GM12878 (cell line): ENCODE results near the gene SNX30. TPM values are rescaled to one million over a fixed set of nuclear protein-coding genes. Genes with fewer than 3 reads are reported as not detected.
A peak's percentile ranks its signal among the peaks of the same experiment; 100 is the strongest.

Experiments used
- ATAC-seq: fragments of 200-7000 bp; cut with Tn5 transposase; 3 replicates; pipeline ENCODE4 v1.9.1; 2020; ENCODE audit warnings: mild to moderate bottlenecking, moderate library complexity
- BruUV-seq: library from RNA; stranded (reverse); fragments of 400-500 nt; replicated peaks from 2 replicates; lab custom pipeline; 2021; lab: Mats Ljungman, UMichigan
- CTCF ChIA-PET: fragments of 300-600 bp; sonication (Branson Sonifier 250); formaldehyde crosslinking; extraction: SDS; loops from one replicate; lab custom pipeline; 2021; ENCODE audit warnings: inconsistent platforms; lab: Yijun Ruan, JAX
- POLR2A ChIA-PET: fragments of 350-600 bp; formaldehyde crosslinking; extraction: SDS; loops from one replicate; lab custom pipeline; 2021; ENCODE audit warnings: inconsistent platforms; lab: Charles Lee
- RAD21 ChIA-PET: fragments of 300-600 bp; sonication (Branson Sonifier 250); formaldehyde crosslinking; loops from one replicate; lab custom pipeline; 2023; ENCODE audit warnings: antibody characterized with exemption; ENCODE audit not compliant: unreplicated experiment; lab: Charles Lee
- SMC1A ChIA-PET: fragments of 300-600 bp; sonication (Branson Sonifier 250); formaldehyde crosslinking; loops from one replicate; lab custom pipeline; 2023; ENCODE audit not compliant: unreplicated experiment, uncharacterized antibody; lab: Charles Lee
- DNase-seq: peaks from one replicate; pipeline ENCODE4 v3.0.0-alpha.2; 2011; ENCODE audit warnings: low read depth, low spot score
- FAIRE-seq: peaks from 3 replicates; lab custom pipeline; 2011; peaks lifted over from hg19 to GRCh38; lab: Jason Lieb, UNC
- H2AFZ ChIP-seq: 2 replicates; pipeline ENCODE4 v1.6.0; 2011; ENCODE audit warnings: low read depth, low read length, control low read depth; ENCODE audit not compliant: control insufficient read depth
- H3K27ac ChIP-seq: 2 replicates; pipeline ENCODE4 v1.5.1; 2011; ENCODE audit warnings: control low read depth; ENCODE audit not compliant: control insufficient read depth, insufficient read depth
- H3K27me3 ChIP-seq, 2 experiments: replicated peaks in 1 of 2; 2 replicates each; pipeline versions ENCODE4 v1.6.0 to v1.6.1; 2011; ENCODE audit warnings: low read length in 1 of 2; ENCODE audit not compliant: control insufficient read depth in 2 of 2, insufficient read depth in 2 of 2
- H3K36me3 ChIP-seq, 2 experiments: 2 replicates each; pipeline ENCODE4 v1.5.1; 2011; ENCODE audit warnings: low read length in 1 of 2; ENCODE audit not compliant: control insufficient read depth in 2 of 2, insufficient read depth in 2 of 2
- H3K4me1 ChIP-seq: 2 replicates; pipeline ENCODE4 v1.6.1; 2011; ENCODE audit warnings: mild to moderate bottlenecking, low read length, moderate library complexity, mixed read lengths; ENCODE audit not compliant: control insufficient read depth, insufficient read depth
- H3K4me2 ChIP-seq: 2 replicates; pipeline ENCODE4 v1.6.0; 2011; ENCODE audit warnings: control low read depth; ENCODE audit not compliant: control insufficient read depth, insufficient read depth
- H3K4me3 ChIP-seq: fragments of 200-600 bp; sonication (generic); 2 replicates; pipeline ENCODE4 v1.5.1; 2016
- H3K79me2 ChIP-seq: 2 replicates; pipeline ENCODE4 v1.6.0; 2011; ENCODE audit warnings: low read length; ENCODE audit not compliant: control insufficient read depth, insufficient read depth
- H3K9ac ChIP-seq: 2 replicates; pipeline ENCODE4 v1.8.0; 2011; ENCODE audit warnings: low read length, control low read depth, mixed read lengths; ENCODE audit not compliant: control insufficient read depth, insufficient read depth
- H3K9me3 ChIP-seq: replicated peaks from 3 replicates; pipeline ENCODE4 v1.5.1; 2011; ENCODE audit warnings: mild to moderate bottlenecking, low read length; ENCODE audit not compliant: control insufficient read depth, insufficient read depth
- H4K20me1 ChIP-seq: 2 replicates; pipeline ENCODE4 v1.6.0; 2011; ENCODE audit not compliant: control insufficient read depth, insufficient read depth
- CBX5 ChIP-seq: sonication (generic); IDR thresholded peaks from 2 replicates; pipeline ENCODE4 v1.6.1; 2016; ENCODE audit warnings: low read depth, moderate library complexity, mild to moderate bottlenecking, inconsistent platforms
- CUX1 ChIP-seq: IDR thresholded peaks from 2 replicates; pipeline ENCODE4 v1.6.1; 2012; ENCODE audit warnings: improper control_type of control experiment, low read depth, low read length; ENCODE audit not compliant: insufficient replicate concordance
- FOXM1 ChIP-seq: IDR thresholded peaks from 2 replicates; pipeline ENCODE4 v1.6.1; 2012; ENCODE audit warnings: low read depth, mild to moderate bottlenecking, inconsistent platforms, low read length, moderate library complexity
- NFYA ChIP-seq: IDR thresholded peaks from 2 replicates; pipeline ENCODE4 v1.6.1; 2011; ENCODE audit warnings: low read depth, mild to moderate bottlenecking, low read length, improper control_type of control experiment, borderline replicate concordance
- RAD21 ChIP-seq: IDR thresholded peaks from 2 replicates; pipeline ENCODE4 v1.6.1; 2011; ENCODE audit warnings: mild to moderate bottlenecking, low read depth, low read length, moderate library complexity; ENCODE audit not compliant: insufficient read depth
- SP1 ChIP-seq: IDR thresholded peaks from one replicate; pipeline ENCODE4 v1.6.1; 2011; ENCODE audit warnings: low read depth, low read length
- SREBF2 ChIP-seq: IDR thresholded peaks from 2 replicates; pipeline ENCODE4 v1.6.1; 2012; ENCODE audit warnings: mild to moderate bottlenecking, low read length
- SRF ChIP-seq, 2 experiments: IDR thresholded peaks; 2 replicates each; pipeline ENCODE4 v1.6.1; 2011; ENCODE audit warnings: low read depth in 2 of 2, low read length in 2 of 2, mild to moderate bottlenecking in 1 of 2, moderate library complexity in 1 of 2
- TBL1XR1 ChIP-seq: IDR thresholded peaks from 2 replicates; pipeline ENCODE4 v1.6.1; 2012; ENCODE audit warnings: low read depth, low read length, improper control_type of control experiment
- ZNF207 ChIP-seq: fragments of 450-650 bp; IDR thresholded peaks from 2 replicates; pipeline ENCODE4 v1.6.1; 2014; ENCODE audit warnings: antibody characterized with exemption, mild to moderate bottlenecking, borderline replicate concordance
- ZNF384 ChIP-seq: IDR thresholded peaks from 2 replicates; pipeline ENCODE4 v1.6.1; 2012; ENCODE audit warnings: low read depth, mild to moderate bottlenecking, low read length, improper control_type of control experiment, borderline replicate concordance
- ZZZ3 ChIP-seq: IDR thresholded peaks from 2 replicates; pipeline ENCODE4 v1.6.1; 2011; ENCODE audit warnings: low read depth; ENCODE audit not compliant: control insufficient read depth, insufficient read length
- WGBS: methylation state at CpG from one replicate; pipeline ENCODE4 v1.1.6; 2016; ENCODE audit warnings: low lambda C conversion rate; ENCODE audit not compliant: insufficient replicate concordance, insufficient coverage; ENCODE audit errors: missing lambda C conversion rate; 5-methylcytosine and 5-hydroxymethylcytosine counted together
- in situ Hi-C: fragments of 300-500 bp; cut with MboI; formaldehyde crosslinking; loops from 9 replicates; pipeline ENCODE4 v1.14.3; 2018; ENCODE audit warnings: mixed read lengths
- intact Hi-C: fragments of 100-400 bp; cut with micrococcal nuclease; formaldehyde crosslinking; loops from one replicate; pipeline ENCODE4 v1.14.2; 2022; ENCODE audit not compliant: unreplicated experiment
- polyA plus RNA-seq, 11 experiments: library from polyadenylated mRNA; depleted of rRNA in 4 of 11; unstranded in 6 of 11; stranded (reverse) in 5 of 11; fragments of >200 nt; fragmentation: Nextera tagmentation in 4 of 11; fragmentation: Illumina TruSeq in 1 of 11; extraction: Ambion mirVana in 4 of 11; extraction: Trizol in 1 of 11; gene quantifications; 1 replicate in 1 of 11; 2 replicates in 10 of 11; pipeline versions ENCODE4 v1.2.1 to v1.2.3, GENCODE V29; 2011 to 2016; ENCODE audit warnings: inconsistent platforms in 2 of 11, missing spikeins in 2 of 11, low read depth in 1 of 11
- total RNA-seq, 4 experiments: library from RNA; depleted of rRNA in 3 of 4; stranded (reverse); fragments of >200 nt in 3 of 4; fragmentation: Illumina TruSeq in 1 of 4; extraction: Trizol in 1 of 4; gene quantifications; 2 replicates each; pipeline versions ENCODE4 v1.2.1 to v1.2.3, GENCODE V29; 2013 to 2021
- TF ChIP-seq, protein P1 (sequence below): IDR thresholded peaks from 2 replicates; pipeline ENCODE4 v1.6.1; 2012; ENCODE audit warnings: low read depth, low read length, improper control_type of control experiment

SNX30 gene
- total and polyA plus RNA-seq, 10 of the 15 experiments (the other 5 are each of a cell fraction or from before 2014, with no cell fraction given), result 0.53 to 4.0 (median 1.5) TPM

- Histone ChIP-seq H3K79me2 (no peaks in the 10 kb centered on the region), H3K4me1 (peaks cover 11% of the 10 kb centered on the region), H3K9ac (no peak overlapping the region), H3K4me2 (peak overlapping the region; percentile 54; the same call in 1 of the 2 replicates), H3K27me3 (no peaks in the 10 kb centered on the region; a peak in 1 of 4 replicates), H3K36me3 (no peaks in the 10 kb centered on the region), H3K9me3 (no peaks in the 10 kb centered on the region), H3K27ac (no peak overlapping the region), H2AFZ (peak overlapping the region; percentile 18; the same call in 1 of the 2 replicates), H4K20me1 (no peaks in the 10 kb centered on the region; the same call in 1 of the 2 replicates), H3K4me3 (no peak overlapping the region)
- intact Hi-C loops, result loop anchor here (1.0 kb wide), 1 partner anchor 58 kb away; no protein-coding TSS in a partner anchor
- WGBS, result 1% methylated on average over 15 of the region's 15 CpGs
- CTCF ChIA-PET, result interaction anchor here (0.6 to 9.1 kb wide), 14 partner anchors 10 to 266 kb away, joined by 3 to 138 read pairs (median 4); no protein-coding TSS in a partner anchor
- RAD21 ChIA-PET, result interaction anchor here (1.3 kb wide), 1 partner anchor 58 kb away, joined by 27 read pairs; no protein-coding TSS in a partner anchor
- in situ Hi-C loops, result loop anchor here (5.0 kb wide), 1 partner anchor 62 kb away; no protein-coding TSS in a partner anchor
- POLR2A ChIA-PET, result no interaction called here
- SMC1A ChIA-PET, result interaction anchor here (1.5 to 4.3 kb wide), 3 partner anchors 13 to 59 kb away, joined by 3 to 53 read pairs (median 6); no protein-coding TSS in a partner anchor
- BruUV-seq, result no TSS peak
- DNase-seq (peak; percentile 24), FAIRE-seq (peak; percentile 83), ATAC-seq (peak; percentile 93)
- TF ChIP-seq SRF (IDR thresholded peaks at IDR 0.05; ENCODE audit: low read depth in 2 of 2, low read length in 2 of 2) (0 out of 4 replicates have a peak, but pooled peaks of 1 of the 2 experiments have one; percentile 56), ZNF207 (no peak), RAD21 (peak; percentile 91), FOXM1 (peak; percentile 56; the same call in 1 of the 2 replicates), ZNF384 (0 out of 2 replicates have a peak, but pooled peaks have one; percentile 17), TBL1XR1 (no peak), SREBF2 (no peak), CBX5 (0 out of 2 replicates have a peak, but pooled peaks have one; percentile 62), CUX1 (no peak), NFYA (no peak), ZZZ3 (no peak), SP1 (no peak)
- TF ChIP-seq, protein P1, sequence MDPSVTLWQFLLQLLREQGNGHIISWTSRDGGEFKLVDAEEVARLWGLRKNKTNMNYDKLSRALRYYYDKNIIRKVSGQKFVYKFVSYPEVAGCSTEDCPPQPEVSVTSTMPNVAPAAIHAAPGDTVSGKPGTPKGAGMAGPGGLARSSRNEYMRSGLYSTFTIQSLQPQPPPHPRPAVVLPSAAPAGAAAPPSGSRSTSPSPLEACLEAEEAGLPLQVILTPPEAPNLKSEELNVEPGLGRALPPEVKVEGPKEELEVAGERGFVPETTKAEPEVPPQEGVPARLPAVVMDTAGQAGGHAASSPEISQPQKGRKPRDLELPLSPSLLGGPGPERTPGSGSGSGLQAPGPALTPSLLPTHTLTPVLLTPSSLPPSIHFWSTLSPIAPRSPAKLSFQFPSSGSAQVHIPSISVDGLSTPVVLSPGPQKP, result peak; percentile 79
These were observed 94.4 kb downstream of the SNX30 start for GRCh38 chr9:112844771-112845542.
